Testis (tissue), 3 donors: Measurements from ENCODE around the gene DST. TPM values are rescaled to one million over a fixed set of nuclear protein-coding genes. Genes with fewer than 3 reads are reported as not detected.

ENCODE experiments used
- DNase-seq: peaks from one replicate; pipeline ENCODE4 v3.0.0-alpha.2; 2019
- H3K27ac ChIP-seq, 2 donors: fragments of 200-600 bp; sonication (generic); one replicate each; pipeline ENCODE4 v1.5.1; 2019
- H3K27me3 ChIP-seq: fragments of 200-600 bp; sonication (generic); one replicate; pipeline ENCODE4 v1.5.1; 2019
- H3K36me3 ChIP-seq: fragments of 200-600 bp; sonication (generic); one replicate; pipeline ENCODE4 v1.5.1; 2017; ENCODE audit warnings: low read depth; ENCODE audit errors: missing control alignments
- H3K4me1 ChIP-seq: fragments of 200-600 bp; sonication (generic); one replicate; pipeline ENCODE4 v1.5.1; 2019
- H3K4me3 ChIP-seq, 2 donors: fragments of 200-600 bp; sonication (generic); one replicate each; pipeline ENCODE4 v1.5.1; 2017 to 2019
- H3K9me3 ChIP-seq: fragments of 200-600 bp; sonication (generic); one replicate; pipeline ENCODE4 v1.5.1; 2017
- POLR2A ChIP-seq: fragments of 450-650 bp; IDR thresholded peaks from one replicate; pipeline ENCODE4 v1.6.1; 2017; ENCODE audit warnings: antibody characterized with exemption, mild to moderate bottlenecking, moderate library complexity
- WGBS, 2 donors: methylation state at CpG; one replicate each; pipeline ENCODE4 v1.1.5; 2018; 5-methylcytosine and 5-hydroxymethylcytosine counted together
- intact Hi-C: fragments of 100-400 bp; cut with DNase I; formaldehyde crosslinking; loops from one replicate; pipeline ENCODE4 v1.15.1; 2023; ENCODE audit warnings: low total_unique reads
- polyA plus RNA-seq: library from polyadenylated mRNA; stranded (reverse); fragments of 350-450 nt; fragmentation: Illumina TruSeq; extraction: RNeasy Lipid Tissue Mini Kit (QIAGEN cat#74804); gene quantifications from one replicate; pipeline ENCODE4 v1.2.3, GENCODE V29; 2014; ENCODE audit warnings: low read depth, low replicate concordance; ENCODE audit not compliant: insufficient read depth
- total RNA-seq, 2 donors: library from RNA; depleted of rRNA; stranded (reverse); fragments of >200 nt; gene quantifications; one replicate each; pipeline ENCODE4 v1.2.3, GENCODE V29; 2016
- TF ChIP-seq, protein P1 (sequence below), 3 experiments: fragments of 450-650 bp in 2 of 3; fragments of 200-600 bp in 1 of 3; sonication (generic) in 1 of 3; IDR thresholded peaks; one replicate each; pipeline ENCODE4 v1.5.1; 2016 to 2019; ENCODE audit warnings: antibody characterized with exemption in 3 of 3, mild to moderate bottlenecking in 2 of 3, moderate library complexity in 1 of 3

Gene DST
- total and polyA plus RNA-seq, 3 donors from 2014 or later: 94.8 to 221 (median 175) TPM

DNA sequence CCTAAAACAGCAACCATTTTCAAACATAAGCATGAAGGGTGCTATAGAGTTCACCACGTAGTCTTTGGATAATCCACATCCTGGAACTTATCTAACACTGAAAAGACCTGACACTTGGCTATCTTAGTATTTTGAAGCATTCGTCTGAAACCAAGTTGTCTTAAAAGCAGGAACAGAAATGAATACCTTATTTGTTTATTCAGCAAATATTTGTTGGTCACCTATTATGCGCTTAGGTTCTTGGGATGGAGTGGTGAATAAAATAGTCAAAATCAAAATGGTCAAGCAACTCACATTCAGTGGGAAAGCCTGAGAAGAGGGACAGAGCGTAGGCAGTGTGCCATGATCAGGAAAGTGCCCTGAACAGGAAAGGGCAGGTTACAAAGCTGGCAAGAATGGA lies 206.9 kb downstream of the DST start:
- Histone ChIP-seq H3K36me3 (no peaks in the 10 kb centered on the region), H3K4me3 (no peak overlapping the region), H3K27ac (no peak overlapping the region), H3K27me3 (no peaks in the 10 kb centered on the region), H3K9me3 (no peaks in the 10 kb centered on the region), H3K4me1 (no peaks in the 10 kb centered on the region)
- WGBS, 2 donors: 91 to 92% methylated on average over 4 of the region's 4 CpGs
- intact Hi-C loops: no loop called here
- no peak for DNase-seq
- TF ChIP-seq, protein P1, sequence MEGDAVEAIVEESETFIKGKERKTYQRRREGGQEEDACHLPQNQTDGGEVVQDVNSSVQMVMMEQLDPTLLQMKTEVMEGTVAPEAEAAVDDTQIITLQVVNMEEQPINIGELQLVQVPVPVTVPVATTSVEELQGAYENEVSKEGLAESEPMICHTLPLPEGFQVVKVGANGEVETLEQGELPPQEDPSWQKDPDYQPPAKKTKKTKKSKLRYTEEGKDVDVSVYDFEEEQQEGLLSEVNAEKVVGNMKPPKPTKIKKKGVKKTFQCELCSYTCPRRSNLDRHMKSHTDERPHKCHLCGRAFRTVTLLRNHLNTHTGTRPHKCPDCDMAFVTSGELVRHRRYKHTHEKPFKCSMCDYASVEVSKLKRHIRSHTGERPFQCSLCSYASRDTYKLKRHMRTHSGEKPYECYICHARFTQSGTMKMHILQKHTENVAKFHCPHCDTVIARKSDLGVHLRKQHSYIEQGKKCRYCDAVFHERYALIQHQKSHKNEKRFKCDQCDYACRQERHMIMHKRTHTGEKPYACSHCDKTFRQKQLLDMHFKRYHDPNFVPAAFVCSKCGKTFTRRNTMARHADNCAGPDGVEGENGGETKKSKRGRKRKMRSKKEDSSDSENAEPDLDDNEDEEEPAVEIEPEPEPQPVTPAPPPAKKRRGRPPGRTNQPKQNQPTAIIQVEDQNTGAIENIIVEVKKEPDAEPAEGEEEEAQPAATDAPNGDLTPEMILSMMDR (IDR thresholded peaks at IDR 0.05): no peak
- no peak for TF ChIP-seq POLR2A

DNA sequence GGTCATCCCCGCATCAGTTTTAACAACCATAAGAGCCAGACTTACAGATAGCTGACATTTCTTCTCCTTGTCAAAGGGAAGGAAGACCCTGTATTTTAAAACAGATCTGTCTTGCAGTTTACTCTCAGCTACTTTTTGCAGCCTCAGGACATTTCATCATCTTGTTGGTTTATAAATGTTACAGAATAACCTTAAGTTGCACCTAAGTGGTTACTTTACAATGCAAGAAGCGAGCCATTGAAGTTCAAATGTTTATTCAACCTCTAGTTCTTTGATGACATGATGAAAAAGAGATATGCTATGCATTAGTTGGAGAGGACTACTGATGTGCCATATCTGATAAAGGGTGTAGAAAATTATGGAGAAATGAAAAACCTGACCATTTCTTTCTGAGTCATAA lies 207.4 kb downstream of the DST start:
- TF ChIP-seq, protein P1 (IDR thresholded peaks at IDR 0.05): no peak
- no peak for TF ChIP-seq POLR2A
- Histone ChIP-seq H3K9me3 (no peaks in the 10 kb centered on the region), H3K4me1 (no peaks in the 10 kb centered on the region), H3K27ac (no peak overlapping the region), H3K4me3 (no peak overlapping the region), H3K27me3 (no peaks in the 10 kb centered on the region), H3K36me3 (no peaks in the 10 kb centered on the region)
- WGBS, 2 donors: 75 to 81% methylated on average over 2 of the region's 2 CpGs
- DNase-seq: no peak
- intact Hi-C loops: no loop called here

DNA sequence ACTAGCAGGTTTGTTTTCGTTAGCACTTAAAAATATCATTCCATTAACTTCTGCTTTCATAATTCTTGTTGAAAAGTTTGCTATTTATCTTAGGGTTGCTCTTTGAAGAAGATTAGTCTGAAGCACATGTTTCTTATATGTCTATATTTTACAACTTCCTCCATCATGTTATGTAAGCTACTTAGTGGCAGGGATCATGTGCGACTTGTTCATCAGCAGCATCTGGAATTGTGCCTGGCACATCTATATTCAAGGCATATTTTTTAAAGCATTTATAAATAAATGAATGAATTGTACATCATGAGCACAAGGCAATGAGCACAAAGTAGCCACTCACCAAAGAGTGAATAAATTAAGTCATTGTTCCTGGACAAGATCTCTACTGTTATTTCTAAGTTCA lies 208.1 kb downstream of the DST start:
- intact Hi-C loops: no loop called here
- H3K27me3 ChIP-seq: no peaks in the 10 kb centered on the region
- no peaks in the 10 kb centered on the region for H3K4me1 ChIP-seq
- no peak overlapping the region for H3K4me3 ChIP-seq
- H3K27ac ChIP-seq: no peak overlapping the region
- no peak for TF ChIP-seq POLR2A
- TF ChIP-seq, protein P1 (IDR thresholded peaks at IDR 0.05): no peak
- DNase-seq: no peak
- WGBS, 2 donors: 89 to 90% methylated on average over 2 of the region's 2 CpGs
- H3K9me3 ChIP-seq: no peaks in the 10 kb centered on the region
- no peaks in the 10 kb centered on the region for H3K36me3 ChIP-seq

DNA sequence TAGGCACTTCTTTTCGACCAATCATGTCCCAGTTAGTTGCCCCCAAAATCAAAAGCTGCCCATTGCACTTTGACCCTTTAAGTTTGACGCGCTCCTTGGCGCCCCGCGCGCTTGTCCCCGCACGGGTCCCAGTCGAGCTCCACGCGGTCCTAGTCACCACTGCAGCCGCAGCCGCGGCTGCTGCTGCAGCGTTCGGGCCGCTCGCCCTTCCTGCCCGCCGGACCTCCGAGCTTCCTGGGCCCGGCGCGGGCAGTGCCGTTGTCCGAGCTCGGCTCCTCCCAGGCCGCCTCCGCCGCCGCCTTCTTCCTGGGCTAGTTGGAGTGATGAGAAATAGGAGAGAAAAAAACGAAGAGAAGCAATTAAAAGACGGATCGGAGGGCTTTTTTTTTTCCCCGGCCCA lies 209.6 kb downstream of the DST start:
- no peaks in the 10 kb centered on the region for H3K36me3 ChIP-seq
- WGBS, 2 donors: 60 to 75% methylated on average over 31 to 36 of the region's 36 CpGs
- DNase-seq: no peak
- H3K9me3 ChIP-seq: no peaks in the 10 kb centered on the region
- intact Hi-C loops: no loop called here
- H3K4me3 ChIP-seq: peak overlapping the region in 1 of 2 donors; percentile 18
- no peaks in the 10 kb centered on the region for H3K4me1 ChIP-seq
- TF ChIP-seq, protein P1 (IDR thresholded peaks at IDR 0.05): no peak
- TF ChIP-seq POLR2A: no peak
- no peak overlapping the region for H3K27ac ChIP-seq
- no peaks in the 10 kb centered on the region for H3K27me3 ChIP-seq

DNA sequence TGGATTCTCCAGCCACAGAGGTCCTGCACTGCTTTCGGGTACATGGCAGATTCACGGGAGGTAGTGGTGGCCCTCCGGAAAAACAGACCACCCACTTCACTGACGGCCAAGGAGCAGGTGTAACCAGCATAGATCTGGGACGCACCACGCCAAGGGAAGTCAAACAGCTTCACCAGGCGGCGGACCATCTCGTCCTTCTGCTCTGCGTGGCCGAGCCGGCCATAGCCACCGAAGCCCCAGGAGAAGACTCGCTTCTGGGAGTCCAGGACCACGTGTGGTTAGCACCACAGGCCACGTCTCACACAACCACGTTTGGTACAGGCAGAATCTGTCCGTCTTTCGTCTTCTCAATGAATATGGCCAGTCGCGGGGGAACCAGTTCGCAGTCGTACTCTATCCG lies 210.5 kb downstream of the DST start:
- TF ChIP-seq, protein P1 (IDR thresholded peaks at IDR 0.05): no peak
- no peak for TF ChIP-seq POLR2A

More for the DNA sequence above, 210.5 kb downstream of the DST start:
- Histone ChIP-seq H3K4me1 (no peaks in the 10 kb centered on the region), H3K4me3 (peak overlapping the region; percentile 6 to 18), H3K27ac (no peak overlapping the region), H3K27me3 (no peaks in the 10 kb centered on the region), H3K9me3 (no peaks in the 10 kb centered on the region), H3K36me3 (no peaks in the 10 kb centered on the region)
- DNase-seq: peak; percentile 14
- 61 to 67% methylated on average over 5 to 24 of the region's 24 CpGs for WGBS, 2 donors
- intact Hi-C loops: no loop called here
